Measurements from ENCODE around the gene SDK1.
"Not testable (repeated sequence)": the region's sequence is repeated elsewhere in the genome, so short reads cannot be mapped to it uniquely, and the experiment has no call there.

Gene SDK1

DNA sequence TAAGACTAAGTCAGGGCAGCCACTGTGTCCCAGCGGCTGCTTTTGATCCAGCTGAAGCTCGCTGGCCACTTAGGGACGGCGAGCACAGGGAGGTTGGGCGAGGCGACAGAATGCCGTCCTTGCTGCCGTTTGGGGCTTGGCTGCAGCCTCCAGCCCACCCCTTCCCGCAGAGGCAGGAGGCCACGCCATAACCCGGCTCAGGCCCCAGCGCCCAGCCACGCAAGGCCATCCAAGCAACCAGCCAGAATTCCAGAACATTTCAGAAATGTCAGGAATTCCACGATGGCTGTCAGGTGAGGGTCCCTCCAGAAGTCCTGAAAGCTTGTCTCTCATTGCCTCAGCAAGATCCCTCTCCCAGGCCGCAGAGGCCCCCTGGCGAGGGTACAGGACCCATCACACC lies 901.9 kb downstream of the SDK1 start:
- no peak for DNase-seq (ENCODE audit: low read depth in 2 of 2)

DNA sequence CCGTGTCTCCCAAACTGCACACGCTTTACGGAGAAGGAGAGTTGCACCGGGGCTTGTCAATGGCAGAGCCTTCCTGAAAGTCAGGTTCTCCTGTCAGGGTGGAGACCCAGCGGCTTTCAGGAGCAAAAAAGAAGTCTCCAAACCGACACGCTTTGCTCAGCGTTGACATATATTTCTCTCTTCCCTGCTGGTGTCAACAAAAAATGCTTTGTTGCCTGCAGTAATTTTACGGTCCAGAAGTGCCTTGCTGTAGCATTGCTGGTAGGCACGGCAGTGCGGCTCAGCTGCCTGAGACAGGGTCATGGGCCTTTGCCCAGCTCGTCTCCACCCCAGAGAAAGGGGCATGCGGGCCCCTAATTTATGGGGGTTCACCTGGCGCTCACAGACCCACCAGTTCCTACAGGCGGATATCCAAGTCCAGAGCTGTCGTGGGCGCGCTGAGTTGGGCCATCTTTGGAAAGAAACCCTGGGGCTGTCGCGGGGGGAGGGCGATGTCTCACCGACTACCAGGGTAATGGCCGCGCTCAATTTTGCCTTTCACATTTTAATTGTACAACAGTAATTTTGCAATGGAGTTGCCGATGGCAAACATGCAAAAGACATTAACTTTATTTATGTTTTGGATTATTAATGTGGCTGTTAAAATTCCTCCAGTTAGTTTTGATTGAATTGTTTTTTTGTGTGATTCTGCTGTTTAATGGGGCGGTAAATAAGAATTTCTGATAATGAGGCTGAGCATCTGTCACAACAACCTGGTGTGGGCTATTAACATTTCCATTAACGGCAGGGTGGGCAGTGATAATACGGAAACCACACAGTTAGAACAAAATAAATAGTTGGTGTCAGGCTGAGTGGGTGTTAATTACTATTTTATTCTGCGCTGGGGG lies 902.8 kb downstream of the SDK1 start:
- no peak for DNase-seq (ENCODE audit: low read depth in 2 of 2)

DNA sequence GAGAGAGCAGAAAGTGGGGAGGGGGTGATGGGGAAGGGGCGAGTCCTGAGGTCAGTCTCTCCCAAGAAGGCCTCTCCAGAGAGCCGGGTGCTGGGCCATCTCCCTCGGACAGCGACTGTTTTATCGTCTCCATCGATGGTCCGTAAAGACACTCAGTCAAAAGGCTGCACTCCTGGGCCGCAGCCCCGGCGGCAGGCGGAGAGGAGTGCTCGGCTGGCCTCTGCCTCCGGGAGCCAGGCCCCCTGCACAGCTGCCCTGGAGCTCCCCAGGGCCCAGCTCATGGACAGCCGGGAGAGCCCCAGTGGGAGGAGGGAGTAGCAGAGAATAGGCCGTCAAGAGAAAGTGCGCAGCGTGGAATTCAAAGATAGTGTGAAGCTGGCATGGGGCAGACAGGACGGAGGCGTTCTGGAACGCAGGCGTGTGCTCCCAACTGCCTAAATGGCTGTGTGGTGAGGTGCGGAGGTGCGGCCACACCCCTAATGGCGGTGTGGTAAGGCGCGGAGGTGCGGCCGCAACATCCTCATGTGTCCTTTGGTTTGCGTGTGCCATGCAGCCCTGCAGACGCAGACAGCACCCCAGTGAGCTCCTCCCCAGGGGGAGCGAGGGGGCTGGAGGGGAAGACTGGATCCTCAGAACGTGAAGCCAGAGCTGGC lies 903.6 kb downstream of the SDK1 start:
- peak in 1 of 2 donors; percentile 2 for DNase-seq (ENCODE audit: low read depth in 2 of 2)

DNA sequence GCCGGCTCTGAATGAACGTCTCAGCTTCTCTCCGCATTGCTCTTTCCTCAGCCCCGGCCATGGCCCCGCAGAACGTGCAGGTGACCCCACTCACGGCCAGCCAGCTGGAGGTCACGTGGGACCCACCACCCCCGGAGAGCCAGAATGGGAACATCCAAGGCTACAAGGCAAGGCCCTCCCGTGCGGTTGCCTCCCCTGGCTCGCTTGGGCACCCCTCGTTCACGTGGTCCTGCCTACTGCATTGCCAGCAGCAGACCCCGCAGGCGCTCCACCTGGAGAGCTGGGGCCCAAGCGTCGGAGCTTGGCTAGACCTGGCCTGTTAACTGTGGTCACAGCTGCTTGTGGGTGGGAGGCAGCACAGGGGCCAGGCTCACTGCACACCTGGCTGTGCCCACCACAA lies 904.8 kb downstream of the SDK1 start:
- no peak for DNase-seq (ENCODE audit: low read depth in 2 of 2)

DNA sequence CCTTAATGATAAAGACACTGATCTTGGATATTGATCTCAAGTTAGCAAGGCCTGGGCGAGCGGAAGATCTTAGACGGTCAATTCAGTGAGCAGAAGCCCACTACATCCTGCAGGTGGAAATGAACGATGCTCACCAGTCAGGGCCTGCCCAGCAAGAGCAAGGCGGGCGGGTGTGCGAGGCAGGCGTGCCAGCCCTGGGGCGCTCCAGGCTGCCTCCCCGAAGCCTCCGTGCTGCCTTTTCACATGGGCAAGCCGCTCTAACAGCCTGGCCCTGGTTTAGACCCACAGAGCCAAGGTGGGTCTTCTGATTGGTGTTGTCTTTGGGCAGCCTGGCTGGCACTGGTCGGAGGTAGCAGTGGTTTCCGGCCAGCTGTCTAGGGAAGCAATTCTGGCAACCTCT lies 906.0 kb downstream of the SDK1 start:
- DNase-seq (ENCODE audit: low read depth in 2 of 2): no peak

DNA sequence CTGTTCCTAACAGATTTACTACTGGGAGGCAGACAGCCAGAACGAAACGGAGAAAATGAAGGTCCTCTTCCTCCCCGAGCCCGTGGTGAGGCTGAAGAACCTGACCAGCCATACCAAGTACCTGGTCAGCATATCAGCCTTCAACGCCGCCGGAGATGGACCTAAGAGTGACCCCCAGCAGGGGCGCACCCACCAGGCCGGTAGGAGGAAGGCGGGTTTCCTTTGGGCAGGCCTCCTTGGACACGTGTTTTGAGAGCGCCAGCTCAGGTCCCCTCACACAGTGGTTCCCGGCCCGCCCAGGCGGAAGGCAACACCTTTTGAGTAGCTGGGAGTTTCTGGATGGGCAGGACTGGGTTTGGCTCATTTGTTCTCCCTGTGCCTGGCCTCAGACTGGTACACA lies 907.0 kb downstream of the SDK1 start:
- DNase-seq (ENCODE audit: low read depth in 2 of 2): no peak

DNA sequence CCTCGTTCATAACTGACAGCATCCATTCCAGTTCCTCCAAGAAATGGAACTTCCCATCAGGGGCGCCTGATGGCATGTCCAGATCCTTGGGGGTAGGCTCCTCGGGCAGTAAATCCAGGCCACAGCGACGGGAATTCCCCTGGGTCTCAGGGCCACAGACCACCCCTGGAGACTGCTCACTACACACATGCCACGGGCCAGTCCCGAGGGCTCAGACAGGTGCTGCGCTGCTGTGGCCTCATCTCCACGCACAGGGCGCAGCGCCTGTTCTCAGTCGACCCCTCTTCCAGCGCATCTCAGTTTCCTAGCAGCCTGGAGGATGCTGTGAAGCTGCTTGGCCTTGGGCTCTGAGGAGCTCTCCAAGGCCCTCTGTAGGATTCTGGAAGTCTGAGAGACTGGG lies 907.5 kb downstream of the SDK1 start:
- DNase-seq (ENCODE audit: low read depth in 2 of 2): no peak

DNA sequence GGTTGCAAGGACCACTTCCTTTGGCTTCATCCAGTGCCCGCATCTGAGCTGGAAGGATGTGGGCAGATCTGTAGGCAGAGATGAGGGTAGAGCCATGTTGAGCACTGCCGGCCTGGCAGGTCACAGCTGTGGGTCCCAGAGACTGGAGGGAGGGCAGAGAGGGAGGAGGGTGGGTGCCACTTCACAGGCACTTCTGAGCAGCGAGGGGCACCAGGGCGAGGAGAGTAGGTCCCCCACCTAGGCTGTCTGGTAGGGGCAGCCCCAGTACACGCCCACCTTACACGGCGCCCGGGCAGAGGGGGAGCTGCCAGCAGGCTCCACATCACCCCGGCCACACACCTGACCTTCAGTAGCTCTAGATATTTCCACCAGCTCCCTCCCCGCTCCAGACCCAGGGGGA lies 908.1 kb downstream of the SDK1 start:
- DNase-seq (ENCODE audit: low read depth in 2 of 2): no peak

DNA sequence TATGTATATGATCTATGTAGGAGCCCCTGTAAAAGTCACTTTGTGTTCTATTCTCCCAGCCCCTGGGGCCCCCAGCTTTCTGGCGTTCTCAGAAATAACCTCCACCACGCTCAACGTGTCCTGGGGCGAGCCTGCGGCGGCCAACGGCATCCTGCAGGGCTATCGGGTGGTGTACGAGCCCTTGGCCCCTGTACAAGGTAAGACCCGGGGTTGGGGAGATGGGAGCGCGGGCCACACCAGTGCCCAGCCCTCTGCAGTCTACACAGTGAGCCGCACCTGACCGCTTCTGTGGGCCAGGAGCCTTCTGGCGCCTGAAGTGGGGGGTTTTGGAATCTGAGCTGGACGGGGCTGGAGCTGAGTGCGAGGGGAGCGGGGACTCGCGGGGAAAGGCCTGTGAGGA lies 908.9 kb downstream of the SDK1 start:
- no peak for DNase-seq (ENCODE audit: low read depth in 2 of 2)

DNA sequence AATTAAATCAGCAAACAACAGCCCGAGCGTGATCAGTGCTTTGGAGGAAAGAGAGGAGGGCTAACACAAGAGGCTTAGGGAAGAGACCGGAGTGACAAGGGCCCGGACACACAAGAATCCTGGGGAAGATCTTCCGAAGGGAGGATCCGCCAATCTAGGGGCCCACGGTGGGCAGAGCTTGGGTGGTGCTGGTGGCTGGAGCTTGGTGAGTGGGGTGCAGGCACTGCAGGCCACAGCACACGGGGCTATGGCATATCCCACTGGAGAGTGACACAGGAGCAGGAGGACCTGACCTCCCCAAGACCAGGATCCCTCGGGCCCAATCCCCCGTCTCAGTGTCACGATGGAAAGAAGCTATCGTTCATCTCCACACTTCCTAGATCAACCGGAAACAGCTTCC lies 909.8 kb downstream of the SDK1 start:
- no peak for DNase-seq (ENCODE audit: low read depth in 2 of 2)

DNA sequence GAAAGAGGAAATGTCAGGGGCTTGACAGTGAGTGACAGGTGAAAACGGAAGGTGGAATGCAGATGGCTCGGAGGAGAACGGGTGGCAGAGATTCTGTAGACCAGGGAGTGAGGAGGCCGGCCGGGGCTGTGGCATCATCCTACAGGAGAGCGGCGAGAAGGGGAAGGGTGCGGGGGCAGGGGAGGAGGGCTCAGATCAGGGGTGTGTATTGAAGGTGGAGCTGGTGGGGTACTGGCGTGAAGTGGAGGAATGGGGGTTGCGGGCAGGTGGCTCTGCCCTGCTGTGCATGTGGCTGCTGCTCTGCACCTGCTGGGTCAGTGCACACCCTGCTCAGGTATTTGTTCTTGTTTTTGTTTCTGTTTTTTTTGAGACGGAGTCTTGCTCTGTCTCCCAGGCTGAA lies 910.2 kb downstream of the SDK1 start:
- no peak for DNase-seq (ENCODE audit: low read depth in 2 of 2)

DNA sequence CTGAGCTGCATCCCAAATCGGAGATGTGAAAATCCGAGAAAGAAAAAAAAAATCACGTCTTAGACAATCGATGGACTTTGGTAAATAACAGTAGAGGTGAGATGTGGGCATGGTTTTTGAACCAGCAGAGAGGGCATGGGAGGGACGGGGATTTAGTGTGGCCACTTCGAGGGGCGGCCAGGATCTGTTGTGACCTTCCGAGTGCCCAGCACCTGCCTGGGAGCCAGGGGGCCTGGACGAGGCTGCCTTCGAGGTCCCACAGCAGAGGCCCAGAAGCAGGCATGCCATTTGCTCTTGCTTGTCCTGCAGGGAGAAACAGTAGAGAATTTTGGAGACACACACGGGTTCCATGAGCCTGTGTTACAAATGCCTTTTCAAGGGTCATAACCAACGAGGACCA lies 911.3 kb downstream of the SDK1 start:
- DNase-seq (ENCODE audit: low read depth in 2 of 2): no peak

DNA sequence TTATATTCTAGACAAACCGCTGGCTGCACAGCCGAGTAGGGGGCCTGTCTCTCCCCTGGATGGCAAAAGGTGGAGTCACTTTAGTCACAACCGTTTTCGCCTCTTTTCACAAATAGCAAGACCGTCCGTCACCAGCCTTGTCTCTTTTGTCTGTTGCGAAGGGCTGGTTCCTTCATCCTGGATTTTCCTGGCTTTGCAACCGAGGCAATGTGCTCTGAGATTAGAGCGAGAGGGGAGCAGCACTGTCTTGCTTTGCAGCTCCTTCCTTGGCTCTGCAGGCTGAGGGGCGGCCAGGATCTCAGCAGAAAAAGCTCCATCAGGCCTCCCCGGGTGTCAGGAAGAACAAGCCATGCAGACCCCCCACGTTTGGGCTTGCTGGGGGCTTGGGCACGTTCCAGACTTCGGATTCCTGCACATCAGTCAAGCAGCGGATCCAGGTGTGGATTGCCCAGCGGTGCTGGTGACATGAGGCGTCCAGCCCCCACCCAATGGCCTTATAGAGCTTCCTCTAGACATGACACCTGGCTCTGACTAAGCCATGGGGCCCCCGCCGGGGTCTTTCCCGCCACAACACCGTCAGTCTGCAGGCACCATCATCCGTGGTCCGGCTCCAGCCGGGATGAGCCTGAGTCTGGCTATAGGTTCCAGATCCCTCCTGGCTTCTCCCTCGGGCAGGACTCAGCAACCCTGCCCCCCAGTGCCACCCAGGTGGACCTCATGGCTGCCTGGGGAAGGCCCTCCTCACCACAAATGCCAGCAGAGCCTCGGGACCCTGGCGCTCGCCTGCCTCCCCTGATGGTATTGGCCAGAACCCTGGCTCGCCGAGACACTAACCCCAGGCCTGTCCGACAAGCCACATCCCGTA lies 913.5 kb downstream of the SDK1 start:
- DNase-seq (ENCODE audit: low read depth in 2 of 2): no peak

DNA sequence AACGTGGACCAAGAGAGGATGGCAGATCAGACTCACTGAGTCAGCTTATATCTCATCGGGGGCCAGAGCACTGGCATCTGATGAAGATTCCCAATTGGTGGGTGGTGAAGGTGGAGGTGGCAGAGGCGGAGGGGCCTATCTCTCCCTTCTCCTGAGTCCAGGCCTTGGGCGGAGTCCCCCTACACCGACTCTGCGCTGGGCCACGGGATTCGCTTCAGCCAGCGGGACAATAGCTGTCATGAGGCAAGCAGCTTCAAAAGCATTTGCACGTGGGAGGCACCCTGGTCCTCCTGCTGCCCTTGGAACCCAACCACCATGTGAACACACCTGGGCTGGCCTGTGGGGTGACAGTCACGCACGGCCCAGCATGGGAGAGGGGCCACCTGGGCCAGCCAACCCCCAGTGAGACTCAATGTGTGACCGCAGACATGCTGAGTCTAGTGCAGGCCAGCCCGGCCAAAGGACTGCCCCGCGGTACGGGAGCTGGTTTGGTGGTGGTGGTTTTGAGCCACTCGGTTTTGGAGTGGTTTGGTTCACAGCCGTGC lies 914.2 kb downstream of the SDK1 start:
- no peak for DNase-seq (ENCODE audit: low read depth in 2 of 2)

DNA sequence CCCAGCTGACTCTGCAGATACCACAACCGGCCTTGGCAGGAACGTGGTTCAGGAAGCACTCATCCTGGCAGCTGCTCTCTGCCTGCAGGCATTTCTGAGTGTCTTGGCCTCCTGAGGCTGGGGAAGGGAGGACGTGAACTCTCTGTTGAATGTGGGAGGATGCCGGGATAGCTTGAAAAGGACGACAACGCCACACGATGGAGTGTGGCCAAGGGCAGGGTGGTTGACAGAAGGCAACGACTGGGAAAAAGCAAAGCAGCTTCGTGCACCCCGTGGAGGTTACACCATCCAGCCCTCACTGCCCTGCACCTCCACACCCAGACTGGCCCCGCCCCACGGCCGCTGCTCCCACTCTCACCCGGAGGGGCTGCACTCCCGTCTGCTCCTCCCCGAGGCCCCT lies 915.0 kb downstream of the SDK1 start:
- no peak for DNase-seq (ENCODE audit: low read depth in 2 of 2)

DNA sequence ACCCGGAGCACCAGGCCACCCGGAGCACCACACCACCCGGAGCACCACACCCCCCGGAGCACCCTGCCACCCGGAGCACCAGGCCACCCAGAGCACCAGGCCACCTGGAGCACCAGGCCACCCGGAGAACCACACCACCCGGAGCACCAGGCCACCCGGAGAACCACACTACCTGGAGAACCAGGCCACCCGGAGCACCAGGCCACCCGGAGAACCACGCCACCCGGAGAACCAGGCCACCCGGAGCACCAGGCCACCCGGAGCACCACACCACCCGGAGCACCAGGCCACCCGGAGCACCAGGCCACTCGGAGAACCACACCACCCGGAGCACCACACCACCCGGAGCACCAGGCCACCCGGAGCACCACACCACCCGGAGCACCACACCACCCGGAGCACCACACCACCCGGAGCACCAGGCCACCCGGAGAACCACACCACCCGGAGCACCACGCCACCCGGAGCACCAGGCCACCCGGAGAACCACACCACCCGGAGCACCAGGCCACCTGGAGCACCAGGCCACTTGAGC lies 916.1 kb downstream of the SDK1 start:
- DNase-seq (ENCODE audit: low read depth in 2 of 2): not testable (repeated sequence)

DNA sequence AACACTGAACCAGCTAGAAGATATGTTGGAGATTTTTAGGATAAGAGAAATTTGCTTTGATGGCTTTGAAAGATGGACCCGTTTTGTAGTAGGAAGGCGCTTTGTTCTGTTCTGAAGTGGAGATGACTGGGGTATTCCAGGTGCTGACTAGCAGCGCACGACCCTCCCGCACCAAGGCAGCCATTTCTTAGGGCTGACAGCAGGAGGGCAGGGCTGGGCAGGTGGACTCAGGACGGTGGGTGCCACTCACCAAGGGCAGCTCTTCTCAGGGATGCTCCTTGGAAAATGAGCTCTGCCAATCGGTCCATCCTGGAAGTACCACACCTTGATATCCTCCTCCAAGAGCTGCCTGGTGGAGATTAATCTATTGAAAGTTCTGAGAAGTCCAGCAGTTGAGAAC lies 917.4 kb downstream of the SDK1 start:
- no peak for DNase-seq (ENCODE audit: low read depth in 2 of 2)

DNA sequence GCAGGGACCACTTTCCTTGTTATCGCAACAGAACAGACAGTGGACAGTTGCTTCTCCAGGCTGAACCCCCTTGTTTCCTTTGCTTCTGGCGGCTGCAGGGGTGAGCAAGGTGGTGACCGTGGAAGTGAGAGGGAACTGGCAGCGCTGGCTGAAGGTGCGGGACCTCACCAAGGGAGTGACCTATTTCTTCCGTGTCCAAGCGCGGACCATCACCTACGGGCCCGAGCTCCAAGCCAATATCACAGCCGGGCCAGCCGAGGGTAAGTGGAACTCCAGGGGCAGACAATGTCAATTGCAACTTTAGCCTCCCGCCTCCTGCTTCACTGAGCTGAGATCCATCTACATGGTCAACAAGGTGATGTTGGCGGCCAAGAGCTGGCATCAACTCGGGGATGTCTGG lies 919.0 kb downstream of the SDK1 start:
- no peak for DNase-seq (ENCODE audit: low read depth in 2 of 2)

DNA sequence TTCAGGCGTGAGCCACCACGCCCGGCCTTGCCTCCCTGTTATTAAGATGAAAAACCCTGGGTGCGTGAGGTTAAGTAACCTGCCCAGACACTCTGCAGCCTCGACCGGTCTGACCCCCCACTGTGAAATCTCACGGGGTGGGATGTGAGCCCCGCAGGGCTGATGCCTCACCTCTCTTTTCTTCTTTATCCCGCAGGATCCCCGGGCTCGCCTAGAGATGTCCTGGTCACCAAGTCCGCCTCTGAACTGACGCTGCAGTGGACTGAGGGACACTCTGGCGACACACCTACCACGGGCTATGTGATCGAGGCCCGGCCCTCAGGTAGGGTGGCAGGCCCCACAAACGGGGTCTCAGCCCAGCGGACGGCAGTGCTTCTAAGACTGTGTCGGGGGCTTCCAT lies 920.0 kb downstream of the SDK1 start:
- DNase-seq (ENCODE audit: low read depth in 2 of 2): no peak

DNA sequence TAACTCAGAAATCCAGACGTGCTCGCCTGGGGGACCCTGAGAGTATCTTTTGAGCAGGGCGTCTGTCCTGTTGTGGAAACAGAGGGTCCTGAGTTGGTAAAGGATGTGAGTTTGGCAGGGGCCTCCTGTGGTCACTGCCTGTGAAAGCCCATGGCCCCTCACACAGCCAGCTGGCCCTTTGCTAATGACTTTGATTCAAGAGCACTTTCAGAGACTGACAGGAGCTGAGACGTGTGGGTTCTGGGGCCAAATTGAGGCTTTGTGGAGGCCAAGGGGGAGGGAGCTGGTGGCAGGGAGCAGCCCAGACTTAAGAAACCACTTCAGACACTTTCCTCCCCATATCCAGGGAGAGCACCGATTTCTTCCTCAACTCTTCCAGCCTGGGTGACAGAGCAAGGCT lies 921.6 kb downstream of the SDK1 start:
- DNase-seq (ENCODE audit: low read depth in 2 of 2): no peak

DNA sequence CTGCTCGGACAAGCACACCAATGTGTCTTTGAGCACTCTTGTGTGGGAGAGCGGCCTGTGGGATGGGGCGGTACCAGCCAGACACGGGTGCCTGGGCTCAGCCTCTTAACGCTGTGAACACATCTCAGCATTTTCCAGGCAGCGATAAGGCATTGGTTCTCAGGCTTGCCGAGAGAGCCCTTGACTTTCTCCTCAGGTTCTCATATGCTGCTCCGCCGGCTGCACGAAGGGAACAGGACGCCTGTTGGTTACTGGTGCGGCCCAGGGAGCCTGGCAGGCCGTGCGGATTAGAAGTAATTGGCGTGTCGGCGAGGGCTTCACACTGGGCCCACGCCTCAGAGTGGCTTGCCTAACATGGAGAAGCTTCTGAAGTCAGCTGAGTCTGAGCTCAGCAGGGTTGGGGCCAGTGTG lies 924.3 kb downstream of the SDK1 start:
- no peak for DNase-seq (ENCODE audit: low read depth in 2 of 2)
